ENCODE measurements around the gene PLCH1. TPM values are rescaled to one million over a fixed set of nuclear protein-coding genes. Genes with fewer than 3 reads are reported as not detected.

The PLCH1 gene
- total and polyA plus RNA-seq, 9 of the 15 experiments (the other 6 are each of a cell fraction or from before 2014, with no cell fraction given), result 0.17 to 0.62 (median 0.40) TPM

DNA sequence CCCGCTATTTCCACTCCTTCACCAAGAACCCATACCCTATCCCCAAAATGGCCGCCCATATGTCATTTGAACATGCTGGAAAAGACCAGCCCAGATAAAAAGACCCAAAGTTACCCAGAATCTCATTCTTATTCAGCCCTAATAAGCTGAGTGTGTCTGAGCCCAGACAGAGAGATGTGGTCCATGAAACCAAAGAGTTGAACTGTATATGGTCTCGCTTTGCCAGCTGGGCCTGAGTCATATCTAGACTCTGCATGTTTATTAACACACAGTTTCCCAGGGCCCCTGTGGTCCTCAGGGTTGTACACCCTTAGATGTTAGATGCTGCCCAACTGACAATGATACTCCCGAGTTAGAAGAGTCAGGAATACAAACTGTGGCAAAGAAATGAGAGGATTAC is 249.5 kb downstream of the PLCH1 start (continued):
- TF ChIP-seq, protein P1, sequence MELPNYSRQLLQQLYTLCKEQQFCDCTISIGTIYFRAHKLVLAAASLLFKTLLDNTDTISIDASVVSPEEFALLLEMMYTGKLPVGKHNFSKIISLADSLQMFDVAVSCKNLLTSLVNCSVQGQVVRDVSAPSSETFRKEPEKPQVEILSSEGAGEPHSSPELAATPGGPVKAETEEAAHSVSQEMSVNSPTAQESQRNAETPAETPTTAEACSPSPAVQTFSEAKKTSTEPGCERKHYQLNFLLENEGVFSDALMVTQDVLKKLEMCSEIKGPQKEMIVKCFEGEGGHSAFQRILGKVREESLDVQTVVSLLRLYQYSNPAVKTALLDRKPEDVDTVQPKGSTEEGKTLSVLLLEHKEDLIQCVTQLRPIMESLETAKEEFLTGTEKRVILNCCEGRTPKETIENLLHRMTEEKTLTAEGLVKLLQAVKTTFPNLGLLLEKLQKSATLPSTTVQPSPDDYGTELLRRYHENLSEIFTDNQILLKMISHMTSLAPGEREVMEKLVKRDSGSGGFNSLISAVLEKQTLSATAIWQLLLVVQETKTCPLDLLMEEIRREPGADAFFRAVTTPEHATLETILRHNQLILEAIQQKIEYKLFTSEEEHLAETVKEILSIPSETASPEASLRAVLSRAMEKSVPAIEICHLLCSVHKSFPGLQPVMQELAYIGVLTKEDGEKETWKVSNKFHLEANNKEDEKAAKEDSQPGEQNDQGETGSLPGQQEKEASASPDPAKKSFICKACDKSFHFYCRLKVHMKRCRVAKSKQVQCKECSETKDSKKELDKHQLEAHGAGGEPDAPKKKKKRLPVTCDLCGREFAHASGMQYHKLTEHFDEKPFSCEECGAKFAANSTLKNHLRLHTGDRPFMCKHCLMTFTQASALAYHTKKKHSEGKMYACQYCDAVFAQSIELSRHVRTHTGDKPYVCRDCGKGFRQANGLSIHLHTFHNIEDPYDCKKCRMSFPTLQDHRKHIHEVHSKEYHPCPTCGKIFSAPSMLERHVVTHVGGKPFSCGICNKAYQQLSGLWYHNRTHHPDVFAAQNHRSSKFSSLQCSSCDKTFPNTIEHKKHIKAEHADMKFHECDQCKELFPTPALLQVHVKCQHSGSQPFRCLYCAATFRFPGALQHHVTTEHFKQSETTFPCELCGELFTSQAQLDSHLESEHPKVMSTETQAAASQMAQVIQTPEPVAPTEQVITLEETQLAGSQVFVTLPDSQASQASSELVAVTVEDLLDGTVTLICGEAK (IDR thresholded peaks at IDR 0.05), result no peak
- TF ChIP-seq, protein P1 (CRISPR knock-in tag; IDR thresholded peaks at IDR 0.05), result no peak
- TF ChIP-seq ZNF785 (CRISPR knock-in tag; IDR thresholded peaks at IDR 0.05) (no peak), RNF2 (IDR thresholded peaks at IDR 0.05) (no peak)

Data from K562 (cell line).